Kidney epithelial cell (primary cell): ENCODE data around the gene ANKRD33B. TPM values are rescaled to one million over a fixed set of nuclear protein-coding genes. Genes with fewer than 3 reads are reported as not detected.
"Not testable (repeated sequence)": the region's sequence is repeated elsewhere in the genome, so short reads cannot be mapped to it uniquely, and the experiment has no call there.

Source experiments
- DNase-seq: peaks from one replicate; pipeline ENCODE4 v3.0.0-alpha.2; 2010; ENCODE audit warnings: low read depth
- H3K27me3 ChIP-seq: 2 replicates; pipeline ENCODE4 v1.6.0; 2011; ENCODE audit warnings: low read length; ENCODE audit not compliant: control insufficient read depth, insufficient read depth
- H3K36me3 ChIP-seq: 2 replicates; pipeline ENCODE4 v1.5.1; 2011; ENCODE audit warnings: low read length; ENCODE audit not compliant: control insufficient read depth, insufficient read depth
- H3K4me3 ChIP-seq: 2 replicates; pipeline ENCODE4 v1.5.1; 2011; ENCODE audit warnings: low read depth, mild to moderate bottlenecking, control low read depth, low read length
- CTCF ChIP-seq: IDR thresholded peaks from 2 replicates; pipeline ENCODE4 v1.5.1; 2011; ENCODE audit warnings: mild to moderate bottlenecking, moderate library complexity, low read length, control low read depth, inconsistent platforms; ENCODE audit not compliant: insufficient read depth, poor library complexity, severe bottlenecking
- total RNA-seq: library from RNA; depleted of rRNA; stranded (reverse); fragments of >200 nt; gene quantifications from 2 replicates; pipeline ENCODE4 v1.2.3, GENCODE V29; 2015

Gene ANKRD33B
- total RNA-seq, 1 donor from 2014 or later: 5.0 TPM

GRCh38 chr5:10543585-10544040, 20.3 kb upstream of the ANKRD33B start:
- Histone ChIP-seq H3K27me3 (no peaks in the 10 kb centered on the region), H3K4me3 (no peak overlapping the region), H3K36me3 (no peaks in the 10 kb centered on the region)
- no peak for DNase-seq
- TF ChIP-seq CTCF: no peak

- no peaks in the 10 kb centered on the region for H3K36me3 ChIP-seq
- H3K4me3 ChIP-seq: no peak overlapping the region
- no peak for TF ChIP-seq CTCF
- H3K27me3 ChIP-seq: no peaks in the 10 kb centered on the region
- no peak for DNase-seq
Observed at GRCh38 chr5:10545084-10545483, 18.8 kb upstream of the ANKRD33B start.

- no peak for TF ChIP-seq CTCF
- Histone ChIP-seq H3K36me3 (no peaks in the 10 kb centered on the region), H3K4me3 (no peak overlapping the region), H3K27me3 (no peaks in the 10 kb centered on the region)
- DNase-seq: no peak
Observed at GRCh38 chr5:10546186-10546585, 17.7 kb upstream of the ANKRD33B start.

- no peak overlapping the region for H3K4me3 ChIP-seq
- no peaks in the 10 kb centered on the region for H3K27me3 ChIP-seq
- no peaks in the 10 kb centered on the region for H3K36me3 ChIP-seq
- DNase-seq: no peak
- TF ChIP-seq CTCF: no peak
Observed at GRCh38 chr5:10548418-10549122, 15.3 kb upstream of the ANKRD33B start.

- H3K4me3 ChIP-seq, H3K36me3 ChIP-seq, H3K27me3 ChIP-seq, DNase-seq: not testable (repeated sequence)
Observed at GRCh38 chr5:10549123-10549514, 14.8 kb upstream of the ANKRD33B start.

GRCh38 chr5:10550222-10550995, 13.5 kb upstream of the ANKRD33B start:
- no peak for DNase-seq
- no peak overlapping the region for H3K4me3 ChIP-seq
- TF ChIP-seq CTCF: no peak
- H3K27me3 ChIP-seq: no peaks in the 10 kb centered on the region
- no peaks in the 10 kb centered on the region for H3K36me3 ChIP-seq
